HG03565 (cell line): ENCODE results near the gene PHKB.
A peak's percentile ranks its signal among the peaks of the same experiment; 100 is the strongest.
"Not testable (repeated sequence)": the region's sequence is repeated elsewhere in the genome, so short reads cannot be mapped to it uniquely, and the experiment has no call there.

ENCODE experiments used
- ATAC-seq: cut with Tn5 transposase; IDR thresholded peaks from one replicate; pipeline ENCODE4 v1.9.1; 2021; ENCODE audit warnings: mild to moderate bottlenecking, moderate library complexity; ENCODE audit not compliant: unreplicated experiment

Gene PHKB

GRCh38 chr16:47499700-47500264 lies 38.7 kb downstream of the PHKB start:
- no peak for ATAC-seq

DNA sequence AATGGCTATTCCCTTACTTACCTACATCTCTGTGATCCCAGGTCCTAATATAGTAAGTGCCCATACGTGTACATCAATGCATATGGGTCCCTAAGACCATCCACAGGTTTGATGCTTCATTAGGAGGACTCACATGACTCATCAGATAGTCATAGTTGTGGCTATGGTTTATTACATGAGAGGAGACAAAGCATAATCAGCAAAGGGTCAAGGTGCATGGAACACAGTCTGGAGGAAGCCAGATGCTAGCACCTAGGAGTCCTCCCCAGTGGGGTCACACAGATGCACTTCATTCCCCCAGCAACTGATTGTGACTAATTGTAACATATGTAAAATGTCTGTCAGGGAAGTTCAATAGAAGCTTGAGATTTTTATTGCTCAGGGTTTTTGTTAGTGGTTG lies 42.8 kb downstream of the PHKB start:
- no peak for ATAC-seq

DNA sequence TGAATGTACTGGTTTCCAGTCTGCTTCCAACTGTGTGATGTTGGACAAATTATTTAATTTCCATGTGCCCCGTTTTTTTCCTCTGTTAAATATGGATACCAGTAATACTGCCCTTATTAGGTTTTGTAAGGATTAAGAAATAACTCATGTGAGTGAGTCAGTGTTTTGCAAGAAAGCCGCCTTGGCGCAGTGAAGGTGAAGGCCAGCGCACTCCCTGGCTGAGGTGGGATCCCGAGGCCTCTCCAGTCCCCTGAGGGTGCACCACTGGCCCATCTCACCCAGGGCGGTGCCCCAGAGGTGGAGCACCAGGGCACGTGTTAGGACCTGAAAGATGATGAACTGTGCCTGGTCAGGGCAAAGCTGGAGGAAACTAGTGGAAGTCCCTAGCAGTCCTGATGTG lies 43.5 kb downstream of the PHKB start:
- no peak for ATAC-seq

GRCh38 chr16:47506800-47507199 lies 45.7 kb downstream of the PHKB start:
- no peak for ATAC-seq

- ATAC-seq = no peak
Measured at GRCh38 chr16:47507701-47508100, 46.6 kb downstream of the PHKB start.

- no peak for ATAC-seq
Measured at GRCh38 chr16:47511882-47512281, 50.8 kb downstream of the PHKB start.

DNA sequence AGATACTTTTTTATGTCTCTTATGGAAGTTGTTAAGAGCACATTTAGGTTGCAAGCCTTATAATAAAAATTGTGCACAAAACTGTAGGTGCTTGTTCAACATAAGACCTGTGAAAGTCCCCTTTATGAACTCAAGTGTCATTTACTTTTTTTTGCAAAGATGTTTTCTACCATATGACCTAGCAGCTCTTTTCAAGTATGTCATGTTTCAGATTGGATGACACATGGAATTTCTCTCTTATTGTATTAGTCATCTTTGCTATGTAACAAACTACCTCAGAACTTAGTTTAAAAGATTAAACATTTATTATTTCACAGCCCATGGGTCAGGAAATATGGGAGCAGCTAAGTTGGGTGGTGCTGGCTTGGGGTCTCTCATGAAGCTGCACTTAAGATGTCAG lies 57.9 kb downstream of the PHKB start:
- no peak for ATAC-seq

DNA sequence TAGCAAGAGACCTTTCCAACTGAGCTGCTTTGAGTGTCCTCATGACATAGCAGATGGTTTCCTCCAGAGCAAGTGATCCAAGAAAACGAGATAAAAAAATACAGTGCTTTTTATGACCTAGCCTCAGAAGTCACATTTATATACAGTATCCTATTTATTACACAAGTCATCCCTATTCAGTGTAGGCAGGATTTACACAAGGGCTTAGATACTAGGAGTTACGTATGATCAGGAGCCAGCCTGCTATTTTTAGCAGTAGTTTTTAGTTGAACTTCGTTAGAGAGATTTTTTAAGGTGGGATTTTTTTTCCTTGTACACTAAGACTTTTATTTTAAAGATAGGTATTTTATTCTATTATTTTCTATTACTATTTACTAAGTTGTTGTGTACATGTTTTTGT lies 58.4 kb downstream of the PHKB start:
- ATAC-seq = no peak

DNA sequence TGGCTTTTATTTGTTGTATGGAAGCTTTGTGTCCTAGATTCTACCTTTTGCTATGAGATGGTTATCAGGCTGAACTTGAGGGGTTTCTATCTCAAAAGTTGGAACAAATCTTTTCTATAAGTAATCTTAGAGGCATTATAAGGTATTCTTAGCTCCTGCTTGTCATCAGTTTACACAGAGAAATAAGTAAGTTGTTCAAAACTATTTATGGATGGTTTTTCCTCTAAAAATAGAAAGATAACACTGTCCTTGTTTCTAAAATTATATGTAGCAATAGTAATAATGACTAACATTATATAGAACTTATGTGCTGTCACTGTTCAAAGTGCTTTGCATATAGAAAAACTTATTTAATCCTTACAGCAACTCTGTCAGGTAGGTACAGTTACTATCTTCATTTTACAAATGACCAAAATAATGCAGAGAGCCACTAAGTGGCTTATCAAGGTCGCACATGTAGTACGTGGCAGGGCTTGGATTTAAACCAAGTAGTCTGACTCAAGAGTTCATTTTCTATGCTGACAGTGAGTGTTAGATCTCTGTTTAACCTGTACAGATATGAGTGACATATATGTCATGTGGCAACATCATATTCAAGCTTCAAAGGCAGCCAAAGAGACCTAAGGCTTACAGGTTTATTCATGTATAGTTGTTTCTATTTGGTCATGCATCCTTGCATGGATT lies 59.0 kb downstream of the PHKB start:
- ATAC-seq = no peak

DNA sequence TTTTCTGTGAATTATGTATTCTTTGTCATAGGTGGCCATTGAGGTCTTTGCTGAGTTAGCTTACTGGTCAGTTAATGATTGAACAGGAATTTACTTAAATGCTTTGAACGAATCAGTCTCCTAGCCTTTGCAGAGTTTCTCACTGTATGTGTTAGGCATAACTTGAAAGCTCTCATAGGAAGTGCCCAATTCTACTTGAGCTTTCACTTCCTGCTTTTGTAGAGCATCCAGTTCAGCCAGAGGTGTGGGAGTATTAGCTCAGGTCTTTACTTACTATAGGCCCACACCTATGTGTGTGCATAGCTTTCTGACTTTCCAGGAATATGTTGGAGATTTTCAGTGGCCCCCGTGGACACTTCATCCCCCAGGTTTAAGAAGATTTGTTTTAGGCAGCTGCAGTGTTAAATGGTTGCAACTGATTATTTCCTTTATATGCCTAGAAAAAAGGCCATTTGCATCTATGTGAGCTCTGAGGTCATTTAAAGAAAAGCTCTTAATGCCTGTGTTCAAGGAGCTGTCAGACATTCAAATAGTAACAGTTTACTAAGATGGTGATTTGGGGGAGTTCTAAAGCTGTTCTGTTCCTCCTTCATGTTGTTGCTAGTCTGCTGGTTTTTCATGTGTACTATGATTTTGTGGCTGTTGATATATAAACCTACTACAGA lies 62.3 kb downstream of the PHKB start:
- ATAC-seq = peak; percentile 98

- no peak for ATAC-seq
Measured at GRCh38 chr16:47524007-47524405, 62.9 kb downstream of the PHKB start.

DNA sequence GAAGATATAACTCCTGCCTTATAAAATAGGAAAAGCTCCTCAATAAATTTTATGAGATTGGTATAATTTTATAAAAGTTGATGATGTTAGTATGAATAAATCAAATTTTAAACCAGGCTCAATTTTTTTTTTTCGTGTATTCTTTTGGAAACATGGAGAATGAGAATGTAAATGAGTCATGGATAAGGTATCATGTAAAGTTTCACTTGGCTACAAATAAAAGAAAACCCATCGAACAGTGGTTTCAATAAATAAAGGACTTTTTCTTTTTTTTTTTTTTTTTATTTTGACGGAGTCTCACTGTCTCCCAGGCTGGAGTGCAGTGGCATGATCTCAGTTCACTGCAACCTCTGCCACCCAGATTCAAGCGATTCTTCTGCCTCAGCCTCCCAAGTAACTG lies 67.3 kb downstream of the PHKB start:
- ATAC-seq = no peak

DNA sequence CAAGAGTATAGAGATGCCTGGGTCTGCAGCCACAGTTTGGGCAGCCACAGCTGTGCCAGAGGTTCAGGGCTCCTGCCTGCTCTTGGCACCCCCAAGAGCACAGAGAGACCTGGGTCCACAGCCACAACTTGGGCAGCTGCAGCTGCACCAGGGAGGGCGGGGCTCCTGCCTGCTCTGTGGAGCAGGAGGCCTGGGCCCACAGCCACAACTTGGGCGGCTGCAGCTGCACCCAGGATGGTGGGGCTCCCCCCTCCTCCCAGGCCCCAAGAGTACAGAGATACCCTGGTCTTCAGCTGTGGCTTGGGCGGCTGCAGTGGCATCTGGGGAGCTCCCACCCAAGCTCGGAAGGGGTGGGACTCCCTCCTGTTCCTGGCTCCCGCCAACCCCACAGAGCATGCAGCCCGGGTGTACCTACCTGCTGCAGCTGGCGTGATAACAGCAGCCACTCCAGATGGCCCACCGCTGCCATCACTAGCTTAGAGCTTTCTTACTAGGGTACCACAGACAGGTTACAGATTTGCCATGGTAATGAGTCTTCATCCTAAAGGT lies 72.7 kb downstream of the PHKB start:
- no peak for ATAC-seq

DNA sequence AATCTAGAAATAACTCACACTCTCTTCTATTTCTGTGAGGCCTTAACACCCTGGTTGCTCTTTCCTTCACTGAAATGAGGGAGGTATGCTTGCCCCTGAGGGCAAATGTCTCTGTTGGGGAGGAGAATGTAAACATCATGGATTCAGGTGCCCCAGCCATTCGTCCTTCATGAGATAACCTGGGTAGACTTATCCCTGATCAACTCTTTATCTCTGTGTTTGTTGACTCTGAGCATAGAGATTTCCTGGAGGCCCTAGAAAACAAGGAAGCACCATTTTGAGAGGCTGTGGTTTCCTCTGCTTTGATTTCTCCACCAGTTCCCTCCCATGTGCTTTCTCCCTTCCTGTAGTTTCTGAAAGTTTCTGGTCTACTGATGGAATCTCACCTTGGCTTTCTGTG lies 77.3 kb downstream of the PHKB start:
- ATAC-seq = no peak

DNA sequence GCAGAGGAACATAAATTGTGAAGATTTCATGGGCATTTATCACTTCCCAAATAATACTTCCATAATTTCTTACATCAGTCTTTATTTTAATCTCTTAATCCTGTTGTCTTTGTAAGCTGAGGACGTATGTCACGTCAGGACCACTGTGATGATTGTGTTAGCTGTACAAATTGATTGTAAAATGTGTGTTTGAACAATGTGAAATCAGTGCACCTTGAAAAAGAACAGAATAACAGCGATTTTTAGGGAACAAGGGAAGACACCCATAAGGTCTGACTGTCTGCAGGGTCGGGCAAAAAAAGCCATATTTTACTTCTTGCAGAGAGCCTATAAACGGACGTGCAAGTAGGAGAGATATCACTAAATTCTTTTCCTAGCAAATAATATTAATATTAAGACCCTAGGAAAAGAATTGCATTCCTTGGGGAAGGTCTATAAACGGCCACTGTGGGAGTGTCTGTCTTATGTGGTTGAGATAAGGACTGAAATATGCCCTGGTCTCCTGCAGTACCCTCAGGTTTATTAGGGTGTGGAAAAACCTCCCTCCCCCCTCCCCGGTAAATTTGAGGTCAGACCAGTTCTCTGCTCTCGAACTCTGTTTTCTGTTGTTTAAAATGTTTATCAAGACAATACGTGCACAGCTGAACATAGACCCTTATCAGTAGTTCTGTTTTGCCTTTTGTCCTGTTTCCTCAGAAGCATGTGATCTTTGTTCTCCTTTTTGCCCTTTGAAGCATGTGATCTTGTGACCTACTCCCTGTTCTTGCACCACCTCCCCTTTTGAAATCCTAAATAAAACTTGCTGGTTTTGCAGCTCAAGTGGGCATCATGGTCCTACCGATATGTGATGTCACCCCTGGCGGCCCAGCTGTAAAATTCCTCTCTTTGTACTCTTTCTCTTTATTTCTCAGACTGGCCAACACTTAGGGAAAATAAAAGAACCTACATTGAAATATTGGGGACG lies 78.9 kb downstream of the PHKB start:
- not testable (repeated sequence) for ATAC-seq

DNA sequence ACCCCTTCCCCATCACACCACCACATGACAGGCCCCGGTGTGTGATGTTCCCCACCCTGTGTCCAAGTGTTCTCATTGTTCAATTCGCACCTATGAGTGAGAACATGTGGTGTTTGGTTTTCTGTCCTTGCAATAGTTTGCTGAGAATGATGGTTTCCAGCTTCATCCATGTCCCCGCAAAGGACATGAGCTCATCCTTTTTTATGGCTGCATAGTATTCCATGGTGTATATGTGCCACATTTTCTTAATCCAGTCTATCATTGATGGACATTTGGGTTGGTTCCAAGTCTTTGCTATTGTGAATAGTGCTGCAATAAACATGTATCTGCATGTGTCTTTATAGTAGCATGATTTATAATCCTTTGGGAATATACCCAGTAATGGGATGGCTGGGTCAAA lies 80.0 kb downstream of the PHKB start:
- not testable (repeated sequence) for ATAC-seq

DNA sequence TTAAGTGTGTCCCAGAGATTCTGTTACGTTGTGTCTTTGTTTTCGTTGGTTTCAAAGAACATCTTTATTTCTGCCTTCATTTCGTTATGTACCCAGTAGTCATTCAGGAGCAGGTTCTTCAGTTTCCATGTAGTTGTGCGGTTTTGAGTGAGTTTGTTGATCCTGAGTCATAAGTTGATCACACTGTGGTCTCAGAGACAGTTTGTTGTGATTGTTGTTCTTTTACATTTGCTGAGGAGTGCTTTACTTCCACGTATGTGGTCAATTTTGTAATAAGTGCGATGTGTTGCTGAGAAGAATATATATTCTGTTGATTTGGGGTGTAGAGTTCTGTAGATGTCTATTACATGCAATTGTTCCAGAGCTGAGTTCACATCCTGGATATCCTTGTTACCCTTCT lies 83.1 kb downstream of the PHKB start:
- not testable (repeated sequence) for ATAC-seq

- ATAC-seq = not testable (repeated sequence)
Measured at GRCh38 chr16:47551185-47551584, 90.1 kb downstream of the PHKB start.

GRCh38 chr16:47551767-47552166 lies 90.6 kb downstream of the PHKB start:
- ATAC-seq = not testable (repeated sequence)

DNA sequence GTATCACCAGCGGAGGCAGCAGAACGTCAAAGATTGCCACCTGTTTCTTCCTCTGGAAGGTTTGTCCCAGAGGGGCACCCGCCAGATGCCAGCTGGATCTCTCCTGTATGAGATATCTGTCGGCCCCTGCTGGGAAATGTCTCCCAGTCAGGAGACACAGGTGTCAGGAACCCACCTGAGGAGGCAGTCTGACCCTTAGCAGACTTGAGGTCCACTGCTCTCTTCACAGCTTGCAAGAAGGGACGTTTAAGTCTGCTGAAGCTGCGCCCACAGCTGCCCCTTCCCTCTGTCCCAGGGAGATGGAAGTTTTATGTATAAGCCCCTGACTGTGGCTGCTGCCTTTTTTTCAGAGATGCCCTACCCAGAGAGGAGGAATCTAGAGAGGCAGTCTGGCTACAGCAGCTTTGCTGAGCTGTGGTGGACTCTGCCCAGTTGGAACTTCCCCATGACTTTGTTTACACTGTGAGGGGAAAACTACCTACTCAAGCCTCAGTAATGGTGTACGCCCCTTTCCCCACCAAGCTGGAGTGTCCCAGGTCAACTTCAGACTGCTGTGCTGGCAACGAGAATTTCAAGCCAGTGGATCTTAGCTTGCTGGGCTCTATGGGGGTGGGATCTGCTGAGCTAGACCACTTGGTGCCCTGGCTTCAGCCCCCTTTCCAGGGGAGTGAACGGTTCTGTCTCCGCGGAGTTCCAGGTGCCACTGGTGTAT lies 92.9 kb downstream of the PHKB start:
- no peak for ATAC-seq
